Activated CD8-positive, alpha-beta T cell treated with anti-CD3 and anti-CD28 coated beads for 36 hours (primary cell): ENCODE results near the gene PRKG1. TPM values are rescaled to one million over a fixed set of nuclear protein-coding genes. Genes with fewer than 3 reads are reported as not detected.

ENCODE experiments used
- ATAC-seq: fragments of 200-7000 bp; cut with Tn5 transposase; one replicate; pipeline ENCODE4 v1.10.0; 2021; ENCODE audit warnings: mild to moderate bottlenecking, moderate library complexity
- CTCF ChIA-PET: fragments of 350-600 bp; sonication (Branson Sonifier 250); formaldehyde crosslinking; loops from one replicate; lab custom pipeline; 2021; ENCODE audit warnings: antibody characterized with exemption; lab: Charles Lee
- POLR2A ChIA-PET: fragments of 350-600 bp; sonication (Branson Sonifier 250); formaldehyde crosslinking; loops from one replicate; lab custom pipeline; 2021; ENCODE audit warnings: antibody characterized with exemption; lab: Charles Lee
- DNase-seq: peaks from one replicate; pipeline ENCODE4 v3.0.0-alpha.2; 2020
- H3K27ac Mint-ChIP-seq: one replicate; pipeline ENCODE4 v1.8.0; 2021; ENCODE audit warnings: mild to moderate bottlenecking, mixed read lengths
- H3K27me3 Mint-ChIP-seq: one replicate; pipeline ENCODE4 v1.8.0; 2021; ENCODE audit warnings: mixed read lengths
- H3K36me3 Mint-ChIP-seq: one replicate; pipeline ENCODE4 v1.8.0; 2021; ENCODE audit warnings: low read depth, mixed read lengths
- H3K4me1 Mint-ChIP-seq: one replicate; pipeline ENCODE4 v1.8.0; 2021; ENCODE audit warnings: low read depth, mixed read lengths
- H3K4me3 Mint-ChIP-seq: one replicate; pipeline ENCODE4 v1.8.0; 2021; ENCODE audit warnings: mild to moderate bottlenecking, moderate library complexity, mixed read lengths
- H3K9me3 Mint-ChIP-seq: one replicate; pipeline ENCODE4 v1.8.0; 2021; ENCODE audit warnings: mixed read lengths
- intact Hi-C: fragments of 100-400 bp; cut with micrococcal nuclease; formaldehyde crosslinking; loops from one replicate; pipeline ENCODE4 v1.10.0; 2022
- total RNA-seq, 2 experiments: library from RNA; stranded (reverse); gene quantifications; one replicate each; pipeline ENCODE4 v1.2.3, GENCODE V29; 2021
- TF ChIP-seq, protein P1 (sequence below): fragments of 200-600 bp; IDR thresholded peaks from one replicate; pipeline ENCODE4 v1.8.0; 2022; ENCODE audit warnings: antibody characterized with exemption, mild to moderate bottlenecking

PRKG1 gene
- total RNA-seq, 2 experiments from 2014 or later = not detected

DNA sequence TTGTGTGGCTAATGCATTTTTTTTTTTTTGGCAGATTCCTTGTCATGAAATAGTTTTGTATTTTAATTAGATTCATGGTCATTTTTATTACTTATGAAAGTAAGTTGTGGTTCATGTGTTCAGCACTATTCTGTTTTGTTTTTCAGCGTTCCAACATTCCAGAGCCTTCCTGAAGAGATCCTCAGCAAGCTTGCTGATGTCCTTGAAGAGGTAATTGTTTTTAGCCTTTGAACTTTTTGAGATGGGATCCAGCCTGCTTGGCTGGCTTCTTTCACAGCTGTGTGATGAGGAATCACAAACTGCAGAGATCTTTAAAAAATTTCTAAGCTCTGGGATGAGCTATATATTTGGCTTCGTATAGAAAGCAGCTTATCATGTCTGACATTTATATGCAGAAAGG is 833.1 kb downstream of the PRKG1 start:
- ChIA-PET CTCF (interaction anchor here (0.7 kb wide), 1 partner anchor 1255 kb away, joined by 3 read pairs; no protein-coding TSS in a partner anchor), POLR2A (no interaction called here)
- Mint-ChIP-seq H3K9me3 (no peaks in the 10 kb centered on the region), H3K4me3 (no peak overlapping the region), H3K4me1 (no peaks in the 10 kb centered on the region), H3K27ac (no peak overlapping the region), H3K27me3 (no peaks in the 10 kb centered on the region), H3K36me3 (no peaks in the 10 kb centered on the region)
- DNase-seq (no peak), ATAC-seq (no peak)
- intact Hi-C loops = no loop called here
- TF ChIP-seq, protein P1, sequence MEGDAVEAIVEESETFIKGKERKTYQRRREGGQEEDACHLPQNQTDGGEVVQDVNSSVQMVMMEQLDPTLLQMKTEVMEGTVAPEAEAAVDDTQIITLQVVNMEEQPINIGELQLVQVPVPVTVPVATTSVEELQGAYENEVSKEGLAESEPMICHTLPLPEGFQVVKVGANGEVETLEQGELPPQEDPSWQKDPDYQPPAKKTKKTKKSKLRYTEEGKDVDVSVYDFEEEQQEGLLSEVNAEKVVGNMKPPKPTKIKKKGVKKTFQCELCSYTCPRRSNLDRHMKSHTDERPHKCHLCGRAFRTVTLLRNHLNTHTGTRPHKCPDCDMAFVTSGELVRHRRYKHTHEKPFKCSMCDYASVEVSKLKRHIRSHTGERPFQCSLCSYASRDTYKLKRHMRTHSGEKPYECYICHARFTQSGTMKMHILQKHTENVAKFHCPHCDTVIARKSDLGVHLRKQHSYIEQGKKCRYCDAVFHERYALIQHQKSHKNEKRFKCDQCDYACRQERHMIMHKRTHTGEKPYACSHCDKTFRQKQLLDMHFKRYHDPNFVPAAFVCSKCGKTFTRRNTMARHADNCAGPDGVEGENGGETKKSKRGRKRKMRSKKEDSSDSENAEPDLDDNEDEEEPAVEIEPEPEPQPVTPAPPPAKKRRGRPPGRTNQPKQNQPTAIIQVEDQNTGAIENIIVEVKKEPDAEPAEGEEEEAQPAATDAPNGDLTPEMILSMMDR = no peak

DNA sequence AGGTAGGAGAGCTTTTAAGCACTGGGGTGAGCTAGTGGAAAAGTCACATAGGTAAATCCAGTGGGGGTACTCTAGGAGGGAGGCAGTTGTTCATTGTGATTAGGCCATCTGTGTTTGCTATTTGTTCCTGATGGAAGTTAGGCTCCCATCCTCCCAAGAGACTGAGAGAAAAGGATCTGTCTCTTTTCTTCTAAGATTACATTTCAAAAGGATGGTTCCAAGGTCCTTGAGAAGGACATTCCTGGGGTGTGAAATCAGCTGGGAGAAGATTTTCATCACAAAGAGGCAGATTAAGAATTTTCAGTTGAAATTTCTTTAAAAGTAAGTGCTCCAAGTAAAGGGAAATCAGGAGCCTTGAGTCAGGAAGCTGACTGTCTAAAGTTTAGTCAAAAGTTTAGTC is 835.9 kb downstream of the PRKG1 start:
- no peaks in the 10 kb centered on the region for H3K27me3 Mint-ChIP-seq
- no peaks in the 10 kb centered on the region for H3K36me3 Mint-ChIP-seq
- no peak overlapping the region for H3K27ac Mint-ChIP-seq
- no peak for ATAC-seq
- intact Hi-C loops = no loop called here
- no peaks in the 10 kb centered on the region for H3K4me1 Mint-ChIP-seq
- H3K9me3 Mint-ChIP-seq = no peaks in the 10 kb centered on the region
- TF ChIP-seq, protein P1 = no peak
- no peak for DNase-seq
- no peak overlapping the region for H3K4me3 Mint-ChIP-seq
- ChIA-PET POLR2A (no interaction called here), CTCF (interaction anchor here (0.7 kb wide), 1 partner anchor 8 kb away, joined by 3 read pairs; no protein-coding TSS in a partner anchor)

DNA sequence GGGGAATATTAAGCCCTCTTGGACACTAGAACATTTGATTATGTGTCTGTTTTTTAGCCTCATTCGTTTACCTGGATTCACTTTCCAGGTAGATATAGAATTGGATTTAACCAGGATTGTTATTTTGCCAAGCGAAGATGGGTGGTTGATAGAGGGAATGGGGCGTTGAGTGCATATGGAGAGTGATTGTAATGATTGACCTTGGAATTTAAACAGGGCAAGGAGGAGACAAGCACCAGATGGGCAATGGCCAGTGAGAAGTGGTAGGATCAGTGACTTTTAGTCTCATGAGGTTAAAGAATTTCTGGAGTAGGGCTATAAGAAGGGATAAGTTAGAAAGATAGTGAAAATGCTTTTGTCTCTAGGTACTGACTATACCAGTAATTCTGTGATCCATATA is 836.3 kb downstream of the PRKG1 start:
- H3K4me1 Mint-ChIP-seq = no peaks in the 10 kb centered on the region
- no peak for ATAC-seq
- H3K27me3 Mint-ChIP-seq = peaks cover 2% of the 10 kb centered on the region
- intact Hi-C loops = no loop called here
- POLR2A ChIA-PET = no interaction called here
- no peak for DNase-seq
- CTCF ChIA-PET = no interaction called here
- TF ChIP-seq, protein P1 = no peak
- H3K9me3 Mint-ChIP-seq = no peaks in the 10 kb centered on the region
- no peak overlapping the region for H3K4me3 Mint-ChIP-seq
- no peaks in the 10 kb centered on the region for H3K36me3 Mint-ChIP-seq
- H3K27ac Mint-ChIP-seq = no peak overlapping the region

DNA sequence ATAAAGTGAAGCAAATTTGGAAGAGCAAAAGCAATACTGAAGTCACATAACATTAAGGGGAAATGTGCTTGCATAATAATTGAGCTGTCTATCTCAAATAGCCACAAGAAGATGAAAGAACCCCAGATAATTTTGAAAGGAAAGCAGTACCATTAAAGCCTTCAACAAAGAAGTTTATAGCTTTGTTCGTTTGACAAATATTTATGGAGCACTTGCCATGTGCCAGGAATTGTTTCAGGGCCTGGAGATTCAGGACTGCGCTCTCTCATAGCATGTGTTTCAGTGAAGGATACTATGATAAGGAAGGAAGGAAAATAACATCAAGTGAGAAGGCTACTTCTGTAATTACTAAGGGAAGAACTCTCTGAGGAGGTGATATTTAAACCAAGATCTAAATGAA is 837.4 kb downstream of the PRKG1 start:
- ChIA-PET CTCF (no interaction called here), POLR2A (no interaction called here)
- intact Hi-C loops = no loop called here
- H3K27me3 Mint-ChIP-seq = peaks cover 2% of the 10 kb centered on the region
- ATAC-seq (no peak), DNase-seq (no peak)
- no peaks in the 10 kb centered on the region for H3K36me3 Mint-ChIP-seq
- no peaks in the 10 kb centered on the region for H3K9me3 Mint-ChIP-seq
- TF ChIP-seq, protein P1 = no peak
- no peak overlapping the region for H3K4me3 Mint-ChIP-seq
- no peaks in the 10 kb centered on the region for H3K4me1 Mint-ChIP-seq
- no peak overlapping the region for H3K27ac Mint-ChIP-seq

DNA sequence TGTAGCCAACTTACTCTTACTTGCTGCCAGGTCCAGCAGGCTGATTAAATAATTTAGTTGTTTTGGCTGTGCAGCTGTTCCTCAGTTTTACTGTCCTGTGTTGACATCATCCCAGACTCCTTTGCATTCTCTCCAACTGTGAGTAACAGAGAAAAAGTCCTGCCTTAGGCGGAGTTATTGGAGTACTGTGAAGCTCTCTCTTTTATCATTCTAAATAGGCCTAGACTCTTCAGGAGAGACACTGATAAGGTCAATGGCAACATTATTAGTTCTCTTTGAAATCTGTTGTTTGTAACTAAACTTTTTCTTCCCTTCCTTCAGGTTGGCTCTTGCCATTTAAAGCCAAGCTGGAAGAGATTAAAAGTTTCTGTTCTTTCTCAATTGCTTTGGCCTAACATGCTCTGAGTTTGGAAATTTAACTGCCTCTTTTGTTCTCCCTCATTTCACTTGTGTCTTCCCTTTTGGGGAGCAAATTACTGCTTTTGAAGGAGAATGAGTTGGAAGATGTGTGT is 840.8 kb downstream of the PRKG1 start:
- Mint-ChIP-seq H3K36me3 (no peaks in the 10 kb centered on the region), H3K4me3 (no peak overlapping the region), H3K4me1 (no peaks in the 10 kb centered on the region), H3K9me3 (no peaks in the 10 kb centered on the region), H3K27ac (no peak overlapping the region), H3K27me3 (peaks cover 2% of the 10 kb centered on the region)
- no peak for DNase-seq
- intact Hi-C loops = no loop called here
- ATAC-seq = no peak
- ChIA-PET POLR2A (no interaction called here), CTCF (no interaction called here)
- TF ChIP-seq, protein P1 = no peak
